H9 (cell line): ENCODE results near the gene LUZP2. TPM values are rescaled to one million over a fixed set of nuclear protein-coding genes. Genes with fewer than 3 reads are reported as not detected.
A peak's percentile ranks its signal among the peaks of the same experiment; 100 is the strongest.

Source experiments
- DNase-seq: peaks from one replicate; pipeline ENCODE4 v3.0.0-alpha.2; 2017
- H2AFZ ChIP-seq: one replicate; pipeline ENCODE4 v1.6.1; 2013; ENCODE audit warnings: mild to moderate bottlenecking, low read length, control low read depth, moderate library complexity
- H2AK5ac ChIP-seq: 2 replicates; pipeline ENCODE4 v1.6.1; 2013; ENCODE audit warnings: low read length, control low read depth, mixed read lengths; ENCODE audit not compliant: insufficient read length
- H2BK120ac ChIP-seq: one replicate; pipeline ENCODE4 v1.6.1; 2013; ENCODE audit warnings: low read depth, mild to moderate bottlenecking, low read length, control low read depth, inconsistent platforms; ENCODE audit not compliant: poor library complexity, severe bottlenecking
- H2BK12ac ChIP-seq: 2 replicates; pipeline ENCODE4 v1.6.1; 2013; ENCODE audit warnings: low read length, control low read depth, mixed read lengths, low read depth; ENCODE audit not compliant: insufficient read length
- H2BK15ac ChIP-seq: 2 replicates; pipeline ENCODE4 v1.6.1; 2013; ENCODE audit warnings: low read depth, low read length, control low read depth
- H2BK20ac ChIP-seq: one replicate; pipeline ENCODE4 v1.6.1; 2013; ENCODE audit warnings: low read depth, mild to moderate bottlenecking, low read length, control low read depth, inconsistent platforms; ENCODE audit not compliant: poor library complexity, severe bottlenecking
- H2BK5ac ChIP-seq: 2 replicates; pipeline ENCODE4 v1.6.1; 2013; ENCODE audit warnings: low read length, control low read depth, mixed read lengths; ENCODE audit not compliant: insufficient read length
- H3K14ac ChIP-seq: 2 replicates; pipeline ENCODE4 v1.6.1; 2013; ENCODE audit warnings: low read length, control low read depth; ENCODE audit not compliant: insufficient read depth
- H3K18ac ChIP-seq: 2 replicates; pipeline ENCODE4 v1.6.1; 2013; ENCODE audit warnings: low read depth, mild to moderate bottlenecking, mixed read lengths, low read length, control low read depth; ENCODE audit not compliant: insufficient read length
- H3K23ac ChIP-seq: 2 replicates; pipeline ENCODE4 v1.6.1; 2013; ENCODE audit warnings: low read length, control low read depth, mixed read lengths, low read depth; ENCODE audit not compliant: insufficient read length
- H3K23me2 ChIP-seq: 2 replicates; pipeline ENCODE4 v1.6.1; 2013; ENCODE audit warnings: low read depth, mild to moderate bottlenecking, mixed read lengths, low read length, control low read depth; ENCODE audit not compliant: insufficient read length, poor library complexity, severe bottlenecking
- H3K27ac ChIP-seq: 2 replicates; pipeline ENCODE4 v1.5.1; 2013; ENCODE audit warnings: low read length, control low read depth, mixed read lengths, low read depth; ENCODE audit not compliant: insufficient read length
- H3K27me3 ChIP-seq: 2 replicates; pipeline ENCODE4 v1.6.1; 2013; ENCODE audit warnings: low read length, control low read depth, inconsistent platforms; ENCODE audit not compliant: insufficient read depth
- H3K4ac ChIP-seq: 2 replicates; pipeline ENCODE4 v1.6.1; 2013; ENCODE audit warnings: low read depth, mild to moderate bottlenecking, control low read depth, inconsistent platforms, low read length, moderate library complexity
- H3K4me1 ChIP-seq: 2 replicates; pipeline ENCODE4 v1.6.1; 2013; ENCODE audit warnings: low read length, control low read depth, inconsistent platforms; ENCODE audit not compliant: insufficient read depth
- H3K4me2 ChIP-seq: 2 replicates; pipeline ENCODE4 v1.6.1; 2013; ENCODE audit warnings: low read length, control low read depth, mixed read lengths; ENCODE audit not compliant: insufficient read length, insufficient read depth
- H3K56ac ChIP-seq: 2 replicates; pipeline ENCODE4 v1.6.1; 2013; ENCODE audit warnings: low read depth, mild to moderate bottlenecking, mixed read lengths, low read length, control low read depth; ENCODE audit not compliant: insufficient read length
- H3K79me1 ChIP-seq: 2 replicates; pipeline ENCODE4 v1.6.1; 2013; ENCODE audit warnings: low read depth, mild to moderate bottlenecking, moderate library complexity, low read length, control low read depth, inconsistent platforms; ENCODE audit not compliant: insufficient read depth, poor library complexity, severe bottlenecking
- H3K79me2 ChIP-seq: 2 replicates; pipeline ENCODE4 v1.6.1; 2013; ENCODE audit warnings: low read length, control low read depth, inconsistent platforms; ENCODE audit not compliant: insufficient read depth
- H3K9ac ChIP-seq: 2 replicates; pipeline ENCODE4 v1.6.1; 2013; ENCODE audit warnings: low read length, control low read depth, mixed read lengths; ENCODE audit not compliant: insufficient read length; ENCODE audit errors: extremely low read depth
- H3K9me3 ChIP-seq: one replicate; pipeline ENCODE4 v1.6.1; 2013; ENCODE audit warnings: low read depth, low read length, inconsistent platforms; ENCODE audit not compliant: control insufficient read depth
- H3T11ph ChIP-seq: one replicate; pipeline ENCODE4 v1.6.1; 2013; ENCODE audit warnings: mild to moderate bottlenecking, low read length, control low read depth, inconsistent platforms
- H4K20me1 ChIP-seq: one replicate; pipeline ENCODE4 v1.6.1; 2013; ENCODE audit not compliant: control insufficient read depth, insufficient read length, insufficient read depth
- H4K5ac ChIP-seq: 2 replicates; pipeline ENCODE4 v1.6.1; 2013; ENCODE audit warnings: low read depth, mild to moderate bottlenecking, mixed read lengths, low read length, control low read depth; ENCODE audit not compliant: insufficient read length
- H4K8ac ChIP-seq: replicated peaks from 2 replicates; pipeline ENCODE4 v1.6.1; 2013; ENCODE audit warnings: low read length, control low read depth, mixed read lengths, low read depth; ENCODE audit not compliant: insufficient read length
- H4K91ac ChIP-seq: 2 replicates; pipeline ENCODE4 v1.6.1; 2013; ENCODE audit warnings: low read depth, mild to moderate bottlenecking, moderate library complexity, mixed read lengths, low read length, control low read depth; ENCODE audit not compliant: insufficient read length
- H3K27ac Mint-ChIP-seq, 3 experiments: 2 replicates in 2 of 3; 3 replicates in 1 of 3; pipeline ENCODE4 v1.8.0; 2020 to 2021; ENCODE audit warnings: mixed read lengths in 3 of 3, mild to moderate bottlenecking in 1 of 3, moderate library complexity in 1 of 3
- H3K27me3 Mint-ChIP-seq: 2 replicates; pipeline ENCODE4 v1.8.0; 2021; ENCODE audit warnings: low read depth, mild to moderate bottlenecking, moderate library complexity, mixed read lengths
- H3K36me3 Mint-ChIP-seq, 3 experiments: 2 replicates in 2 of 3; 3 replicates in 1 of 3; pipeline ENCODE4 v1.8.0; 2020 to 2021; ENCODE audit warnings: low read depth in 3 of 3, mixed read lengths in 3 of 3; ENCODE audit not compliant: insufficient read depth in 1 of 3
- H3K4me1 Mint-ChIP-seq, 2 experiments: 2 replicates each; pipeline ENCODE4 v1.8.0; 2020; ENCODE audit warnings: mixed read lengths in 2 of 2
- H3K4me3 Mint-ChIP-seq, 2 experiments: 2 replicates in 1 of 2; 3 replicates in 1 of 2; pipeline ENCODE4 v1.8.0; 2020 to 2021; ENCODE audit warnings: mild to moderate bottlenecking in 2 of 2, mixed read lengths in 2 of 2, moderate library complexity in 1 of 2
- H3K9me3 Mint-ChIP-seq, 2 experiments: 2 replicates in 1 of 2; 3 replicates in 1 of 2; pipeline ENCODE4 v1.8.0; 2020; ENCODE audit warnings: mild to moderate bottlenecking in 2 of 2, mixed read lengths in 2 of 2, moderate library complexity in 1 of 2
- CTCF ChIP-seq: fragments of 200-600 bp; sonication (generic); conservative IDR thresholded peaks from 3 replicates; pipeline ENCODE4 v1.8.0; 2021; ENCODE audit warnings: antibody characterized with exemption, mild to moderate bottlenecking
- WGBS: extraction: QIAGEN DNeasy Blood & Tissue Kit; methylation state at CpG from one replicate; pipeline ENCODE4 v1.1.7; 2013; ENCODE audit warnings: missing lambda C conversion rate, low lambda C conversion rate, mixed read lengths; ENCODE audit not compliant: insufficient read length; ENCODE audit errors: extremely low coverage; 5-methylcytosine and 5-hydroxymethylcytosine counted together
- total RNA-seq: library from RNA; stranded (reverse); gene quantifications from 2 replicates; pipeline ENCODE4 v1.2.1, GENCODE V29; 2021

The LUZP2 gene
- total RNA-seq, 1 experiment from 2014 or later, result 25.4 TPM

- Histone ChIP-seq H4K91ac (no peak overlapping the region), H3T11ph (no peak overlapping the region), H2BK120ac (no peak overlapping the region), H2BK5ac (no peak overlapping the region), H3K14ac (no peak overlapping the region), H3K9me3 (no peaks in the 10 kb centered on the region), H4K5ac (no peak overlapping the region), H3K4me1 (no peaks in the 10 kb centered on the region; the same call in 1 of the 2 replicates), H2AFZ (no peak overlapping the region), H3K27me3 (no peaks in the 10 kb centered on the region), H3K18ac (no peak overlapping the region), H2BK12ac (no peak overlapping the region), H2BK20ac (no peak overlapping the region), H4K20me1 (no peaks in the 10 kb centered on the region), H3K4me2 (peak overlapping the region; percentile 22), H3K56ac (no peak overlapping the region), H3K23ac (no peak overlapping the region), H3K27ac (peak overlapping the region; percentile 2), H3K23me2 (no peaks in the 10 kb centered on the region), H3K4ac (no peak overlapping the region), H3K9ac (no peak overlapping the region), H4K8ac (no peak overlapping the region), H2BK15ac (no peak overlapping the region), H3K79me1 (no peaks in the 10 kb centered on the region), H3K79me2 (no peaks in the 10 kb centered on the region), H2AK5ac (no peak overlapping the region)
- TF ChIP-seq CTCF, result no peak
- no peaks in the 10 kb centered on the region for H3K27me3 Mint-ChIP-seq
- H3K4me3 Mint-ChIP-seq, result no peak overlapping the region
- WGBS, result no CpG with 5 or more reads among the region's 2 CpGs
- peak overlapping the region in 2 of 3 experiments; percentile 6 to 82; a peak in 3 of 7 replicates for H3K27ac Mint-ChIP-seq
- no peak for DNase-seq
- H3K4me1 Mint-ChIP-seq, result peaks cover 44 to 46% of the 10 kb centered on the region in 2 experiments
- peaks cover 0 to 5% (median 4%) of the 10 kb centered on the region in 3 experiments; a peak in 3 of 7 replicates for H3K36me3 Mint-ChIP-seq
- H3K9me3 Mint-ChIP-seq, result peaks cover 0 to 4% of the 10 kb centered on the region in 2 experiments; a peak in 1 of 5 replicates
Measured at GRCh38 chr11:24679821-24680351, 183.0 kb downstream of the LUZP2 start.
